Uterus (tissue), 2 donors: Measurements from ENCODE around the gene RBP4.

Source experiments
- POLR2A ChIP-seq, 2 donors: fragments of 450-650 bp; IDR thresholded peaks; one replicate each; pipeline ENCODE4 v1.6.1; 2016; ENCODE audit warnings: antibody characterized with exemption in 2 of 2, mild to moderate bottlenecking in 1 of 2, moderate library complexity in 1 of 2
- TF ChIP-seq, protein P1 (sequence below), 4 experiments: fragments of 200-600 bp in 2 of 4; fragments of 450-650 bp in 2 of 4; sonication (generic) in 2 of 4; IDR thresholded peaks; one replicate each; pipeline ENCODE4 v1.5.1; 2016 to 2019; ENCODE audit warnings: antibody characterized with exemption in 4 of 4, mild to moderate bottlenecking in 2 of 4, moderate library complexity in 1 of 4

DNA sequence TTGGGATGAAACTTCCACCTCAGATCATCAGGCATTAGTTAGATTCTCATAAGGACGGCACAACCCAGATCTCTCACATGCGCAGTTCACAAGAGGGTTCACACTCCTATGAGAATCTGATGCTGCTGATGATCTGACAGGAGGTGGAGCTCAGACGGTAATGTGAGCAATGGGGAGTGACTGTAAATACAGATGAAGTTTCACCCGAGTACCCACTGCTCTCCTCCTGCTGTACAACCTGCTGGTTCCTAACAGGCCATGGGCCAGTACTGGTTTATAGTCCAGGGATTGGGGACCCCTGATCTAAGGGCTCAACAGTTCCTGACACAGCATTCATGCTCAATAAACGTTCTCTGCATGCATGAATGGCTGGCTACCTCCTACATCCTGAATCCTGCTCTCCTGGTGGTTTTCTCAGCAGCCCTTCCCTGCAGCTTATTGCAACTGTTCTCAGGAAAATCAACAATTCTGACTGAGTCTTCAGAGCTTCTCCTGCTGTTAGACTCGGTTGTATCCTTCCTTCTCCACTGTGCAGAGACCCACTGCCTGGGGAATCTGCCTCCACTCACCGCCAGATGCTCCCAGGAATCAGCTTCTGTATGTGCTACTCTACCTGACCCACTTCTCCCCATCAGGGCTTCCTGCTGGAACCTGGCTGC is 28.7 kb upstream of the RBP4 start:
- no peak for TF ChIP-seq POLR2A (IDR thresholded peaks at IDR 0.05)
- TF ChIP-seq, protein P1, sequence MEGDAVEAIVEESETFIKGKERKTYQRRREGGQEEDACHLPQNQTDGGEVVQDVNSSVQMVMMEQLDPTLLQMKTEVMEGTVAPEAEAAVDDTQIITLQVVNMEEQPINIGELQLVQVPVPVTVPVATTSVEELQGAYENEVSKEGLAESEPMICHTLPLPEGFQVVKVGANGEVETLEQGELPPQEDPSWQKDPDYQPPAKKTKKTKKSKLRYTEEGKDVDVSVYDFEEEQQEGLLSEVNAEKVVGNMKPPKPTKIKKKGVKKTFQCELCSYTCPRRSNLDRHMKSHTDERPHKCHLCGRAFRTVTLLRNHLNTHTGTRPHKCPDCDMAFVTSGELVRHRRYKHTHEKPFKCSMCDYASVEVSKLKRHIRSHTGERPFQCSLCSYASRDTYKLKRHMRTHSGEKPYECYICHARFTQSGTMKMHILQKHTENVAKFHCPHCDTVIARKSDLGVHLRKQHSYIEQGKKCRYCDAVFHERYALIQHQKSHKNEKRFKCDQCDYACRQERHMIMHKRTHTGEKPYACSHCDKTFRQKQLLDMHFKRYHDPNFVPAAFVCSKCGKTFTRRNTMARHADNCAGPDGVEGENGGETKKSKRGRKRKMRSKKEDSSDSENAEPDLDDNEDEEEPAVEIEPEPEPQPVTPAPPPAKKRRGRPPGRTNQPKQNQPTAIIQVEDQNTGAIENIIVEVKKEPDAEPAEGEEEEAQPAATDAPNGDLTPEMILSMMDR (IDR thresholded peaks at IDR 0.05) = no peak
